NCI-H1930 (cell line): Measurements from ENCODE around the gene TOM1.
"Not testable (repeated sequence)": the region's sequence is repeated elsewhere in the genome, so short reads cannot be mapped to it uniquely, and the experiment has no call there.

Experiments
- DNase-seq, 2 experiments: peaks; one replicate each; lab custom pipeline; 2025; lab: John Stamatoyannopoulos, UW

TOM1 gene

DNA sequence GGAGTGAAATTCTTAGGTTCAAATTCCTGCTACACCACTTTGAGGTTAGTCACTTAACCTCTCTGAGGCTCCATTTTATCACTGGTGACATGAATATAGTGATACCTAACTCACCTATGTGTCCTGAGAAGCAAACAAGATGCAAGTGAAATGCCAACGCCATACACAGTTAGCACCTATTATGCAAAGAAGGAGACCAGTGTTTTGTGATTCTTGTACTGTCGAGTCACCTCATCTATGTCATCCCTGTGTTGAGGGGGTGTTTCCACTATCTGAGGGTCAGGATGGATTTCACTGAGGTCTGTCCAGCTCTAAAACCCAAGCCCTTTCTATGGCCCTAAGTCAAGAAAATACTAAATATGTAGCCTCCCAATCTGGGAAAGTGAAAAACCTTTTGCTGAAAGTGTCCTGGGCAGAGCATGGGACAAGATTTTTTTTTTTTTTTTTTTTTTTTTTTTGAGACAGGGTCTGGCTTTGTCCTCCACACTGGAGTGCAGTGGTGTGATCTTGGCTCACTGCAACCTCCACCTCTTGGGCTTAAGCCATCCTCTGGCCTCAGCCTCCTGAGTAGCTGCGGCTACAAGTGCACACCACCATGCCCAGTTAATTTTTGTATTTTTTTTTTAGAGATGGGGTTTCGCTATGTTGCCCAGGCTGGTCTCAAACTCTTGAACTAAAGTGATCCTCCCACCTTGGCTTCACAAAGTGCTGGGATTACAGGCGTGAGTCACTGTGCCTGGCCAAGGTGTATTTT, 95.3 kb downstream of the TOM1 start:
- no peak for DNase-seq

DNA sequence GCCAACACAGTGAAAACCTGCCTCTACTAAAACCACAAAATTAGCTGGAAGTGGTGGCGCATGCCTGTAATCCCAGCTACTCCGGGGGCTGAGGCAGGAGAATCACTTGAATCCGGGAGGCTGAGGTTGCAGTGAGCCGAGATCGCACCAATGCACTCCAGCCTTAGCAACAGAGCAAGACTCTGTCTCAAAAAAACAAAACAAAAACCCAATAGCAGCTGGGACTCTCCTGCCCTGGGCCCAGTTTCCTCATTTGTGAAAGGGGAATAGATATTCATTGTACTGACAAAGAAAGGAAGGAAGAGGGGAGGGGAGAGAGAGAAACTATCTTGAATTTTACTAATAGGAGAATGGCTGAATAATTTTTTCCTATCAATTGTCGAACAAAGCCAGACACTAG, 96.9 kb downstream of the TOM1 start:
- not testable (repeated sequence) for DNase-seq

DNA sequence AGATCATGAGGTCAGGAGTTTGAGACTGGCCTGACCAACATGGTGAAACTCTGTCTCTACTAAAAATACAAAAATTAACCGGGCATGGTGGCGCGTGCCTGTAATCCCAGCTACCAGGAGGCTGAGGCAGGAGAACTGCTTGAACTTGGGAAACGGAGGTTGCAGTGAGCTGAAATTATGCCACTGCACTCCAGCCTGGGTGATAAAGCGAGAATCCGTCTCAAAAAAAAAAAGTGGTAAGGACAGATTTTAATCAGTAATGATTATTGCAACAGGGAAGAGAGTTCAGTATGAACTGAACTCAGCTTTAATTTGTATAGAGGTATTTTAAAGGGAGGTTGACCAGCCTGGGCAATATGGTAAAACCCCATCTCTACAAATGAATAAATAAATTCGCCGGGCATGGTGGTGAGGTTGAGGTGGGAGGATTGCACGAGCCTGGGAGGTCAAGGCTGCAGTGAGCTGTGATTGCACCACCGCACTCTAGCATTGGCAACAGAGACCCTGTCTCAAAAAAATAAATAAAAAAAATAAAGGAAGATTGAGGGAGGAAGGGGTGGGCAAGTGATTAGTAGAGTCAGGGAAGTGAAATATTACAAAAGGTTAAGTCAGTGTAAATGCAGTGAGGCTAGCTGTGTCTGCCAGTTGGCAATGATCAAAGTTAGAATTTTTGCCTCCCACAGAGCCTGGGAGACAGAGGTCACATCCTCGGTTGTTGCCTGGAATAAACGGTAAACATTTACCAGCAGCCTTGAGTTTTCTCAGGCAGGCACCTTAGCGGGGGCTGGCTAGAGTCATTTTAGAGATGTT, 97.6 kb downstream of the TOM1 start:
- no peak for DNase-seq
